HG03159 (cell line): ENCODE data around the gene DEXI.

Experiments
- ATAC-seq: cut with Tn5 transposase; IDR thresholded peaks from one replicate; pipeline ENCODE4 v1.9.1; 2021; ENCODE audit warnings: mild to moderate bottlenecking, moderate library complexity; ENCODE audit not compliant: unreplicated experiment

DEXI gene

GRCh38 chr16:10942352-10943063 is at the start of gene DEXI:
Gene DEXI, minus strand, starts transcription at chr16:10942468. Its CDS starts 463 bp downstream, at chr16:10942005.
- peak; percentile 57 for ATAC-seq

GRCh38 chr16:10990378-10990777 is 48.1 kb upstream of the DEXI start:
- no peak for ATAC-seq

GRCh38 chr16:10989559-10989958 is 47.3 kb upstream of the DEXI start:
- no peak for ATAC-seq

- ATAC-seq: no peak
Observed at GRCh38 chr16:10988879-10989278, 46.6 kb upstream of the DEXI start.

- ATAC-seq: no peak
Observed at GRCh38 chr16:10988164-10988803, 46.0 kb upstream of the DEXI start.

GRCh38 chr16:10987361-10988163 is 45.3 kb upstream of the DEXI start:
- ATAC-seq: no peak

- ATAC-seq: no peak
Observed at GRCh38 chr16:10984509-10984908, 42.2 kb upstream of the DEXI start.

GRCh38 chr16:10983159-10983558 is 40.9 kb upstream of the DEXI start:
- ATAC-seq: no peak

GRCh38 chr16:10982465-10983150 is 40.3 kb upstream of the DEXI start:
- no peak for ATAC-seq

- peak; percentile 74 for ATAC-seq
Observed at GRCh38 chr16:10981697-10982216, 39.5 kb upstream of the DEXI start.

GRCh38 chr16:10980813-10981212 is 38.5 kb upstream of the DEXI start:
- ATAC-seq: no peak

- ATAC-seq: no peak
Observed at GRCh38 chr16:10979717-10980601, 37.7 kb upstream of the DEXI start.

GRCh38 chr16:10978871-10979446 is 36.7 kb upstream of the DEXI start:
- ATAC-seq: no peak

GRCh38 chr16:10978124-10978523 is 35.9 kb upstream of the DEXI start:
- no peak for ATAC-seq

GRCh38 chr16:10976634-10977033 is 34.4 kb upstream of the DEXI start:
- no peak for ATAC-seq

GRCh38 chr16:10972819-10973464 is 30.7 kb upstream of the DEXI start:
- ATAC-seq: no peak

- ATAC-seq: no peak
Observed at GRCh38 chr16:10972108-10972818, 30.0 kb upstream of the DEXI start.

- ATAC-seq: no peak
Observed at GRCh38 chr16:10971560-10971961, 29.3 kb upstream of the DEXI start.
